GM21367 (cell line): ENCODE measurements around the gene ANKRD53.

Source experiments
- ATAC-seq: cut with Tn5 transposase; IDR thresholded peaks from one replicate; pipeline ENCODE4 v1.9.1; 2021; ENCODE audit not compliant: unreplicated experiment

Gene ANKRD53

GRCh38 chr2:70943205-70943871, 35.1 kb upstream of the ANKRD53 start:
- no peak for ATAC-seq

GRCh38 chr2:70944111-70944690, 34.2 kb upstream of the ANKRD53 start:
- no peak for ATAC-seq

DNA sequence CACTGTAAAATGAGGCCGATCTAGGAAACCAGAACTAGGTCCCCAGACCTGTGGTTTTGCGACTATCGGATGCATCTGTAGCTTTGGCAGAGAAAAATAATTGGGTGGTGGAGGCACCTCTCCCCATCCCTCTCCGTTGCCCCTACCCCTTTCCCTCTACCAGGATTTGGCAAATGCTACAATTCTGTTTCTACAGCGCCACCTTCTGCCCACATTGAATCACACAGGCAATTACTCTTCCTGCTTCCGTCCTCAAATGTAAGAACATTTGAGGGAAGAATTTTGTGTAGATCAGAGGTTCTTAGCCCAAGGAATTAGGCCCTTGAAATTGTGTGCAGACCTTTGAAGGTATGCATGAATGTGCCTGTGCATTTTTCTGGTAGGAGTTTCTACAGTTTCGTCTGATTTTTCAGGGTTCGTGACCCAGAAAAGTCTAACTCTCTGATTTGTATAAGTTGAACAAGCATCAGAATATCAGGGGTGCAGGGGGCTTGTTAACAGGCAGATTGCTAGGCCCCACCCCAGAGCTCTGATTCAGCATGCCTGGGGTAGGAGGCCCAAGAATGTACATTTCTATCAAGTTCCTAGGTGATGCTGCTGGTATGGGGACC, 31.5 kb upstream of the ANKRD53 start:
- no peak for ATAC-seq

- ATAC-seq: no peak
These were observed 30.8 kb upstream of the ANKRD53 start for GRCh38 chr2:70947556-70948184.

DNA sequence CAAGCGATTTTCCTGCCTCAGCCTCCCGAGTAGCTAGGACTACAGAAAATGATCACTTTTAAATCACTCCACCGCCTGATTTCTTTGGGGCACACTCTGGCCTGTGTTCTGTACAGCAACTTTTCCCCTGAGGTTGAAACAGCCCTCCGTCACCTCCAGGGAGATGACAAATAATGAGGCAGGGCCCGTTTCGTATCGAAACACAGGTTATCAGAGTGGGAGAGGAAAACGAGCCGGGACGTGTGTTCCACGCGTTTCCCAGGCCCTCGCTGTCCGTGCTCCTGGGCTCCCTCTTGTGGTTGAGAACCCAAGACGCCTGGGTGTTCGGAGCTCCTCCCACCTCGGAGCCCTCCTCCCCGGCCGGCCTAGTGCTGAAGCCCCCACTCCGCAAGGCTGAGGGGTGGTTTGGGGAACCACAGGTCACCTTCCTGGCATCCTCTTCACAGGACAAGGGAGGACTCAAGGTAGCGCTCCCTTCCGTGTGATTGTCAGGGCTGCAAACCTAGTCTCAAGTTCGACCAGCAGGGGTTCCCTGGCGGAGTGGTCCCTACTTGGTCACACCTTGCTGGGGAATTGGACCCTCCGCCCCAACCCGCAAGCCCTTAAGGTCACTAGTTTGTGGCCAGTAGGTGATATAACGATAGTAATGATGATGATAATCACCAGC, 30.0 kb upstream of the ANKRD53 start:
- peak; percentile 84 for ATAC-seq

GRCh38 chr2:70949086-70949485, 29.3 kb upstream of the ANKRD53 start:
- no peak for ATAC-seq

DNA sequence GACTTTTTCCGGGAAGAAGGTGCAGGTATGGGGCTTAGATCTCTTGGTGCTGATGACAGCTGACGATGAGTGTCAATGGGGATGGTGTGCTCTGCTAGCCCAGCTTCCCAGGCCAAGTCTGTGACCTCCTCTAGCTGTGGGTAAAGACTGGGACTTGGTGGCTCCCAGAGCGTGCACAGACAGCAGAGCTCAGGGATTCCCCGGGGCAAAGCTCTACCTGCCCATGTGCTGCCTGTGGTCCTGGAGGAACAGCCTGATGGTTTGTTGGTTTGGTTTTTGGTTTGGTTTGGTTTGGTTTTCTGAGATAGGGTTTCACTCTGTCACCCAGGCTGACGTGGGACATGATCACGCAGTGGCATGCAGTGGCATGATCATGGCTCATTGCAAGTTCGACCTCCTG, 23.5 kb upstream of the ANKRD53 start:
- ATAC-seq: no peak

DNA sequence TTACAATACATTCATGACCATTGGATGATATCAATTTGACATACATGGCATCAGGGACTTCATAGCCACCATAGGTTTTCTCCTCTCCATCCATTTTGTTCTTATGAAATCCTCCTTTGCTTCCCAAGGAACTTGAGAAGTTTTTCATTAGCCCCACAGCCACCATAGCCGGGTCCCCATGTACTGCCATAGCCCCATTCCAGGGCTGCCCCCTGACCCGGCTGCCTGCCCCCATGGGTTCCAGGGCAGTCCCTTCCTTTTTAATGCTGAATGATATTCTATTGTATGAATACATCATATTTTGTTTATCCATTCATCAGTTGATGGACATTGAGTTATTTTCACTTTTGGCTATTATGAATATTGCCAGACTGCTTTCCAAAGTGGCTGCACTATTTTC, 22.3 kb upstream of the ANKRD53 start:
- ATAC-seq: no peak

DNA sequence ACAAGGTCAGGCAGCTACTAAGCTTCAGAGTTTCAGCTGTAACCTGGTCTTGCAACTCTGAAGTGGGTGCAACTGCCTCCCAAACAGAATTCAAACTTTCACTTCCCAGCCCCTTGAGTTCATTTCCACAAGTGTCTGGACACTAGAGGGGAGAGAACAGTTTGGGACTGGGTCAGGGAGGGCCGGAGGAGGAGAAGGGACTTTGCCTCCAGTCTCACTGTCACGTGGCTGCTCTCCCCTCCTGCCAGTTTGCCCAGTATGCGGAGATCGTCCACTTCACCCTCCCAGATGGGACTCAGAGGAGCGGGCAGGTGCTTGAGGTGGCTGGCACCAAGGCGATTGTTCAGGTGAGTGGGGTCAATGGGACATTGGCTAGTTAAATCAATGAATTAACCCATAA, 20.6 kb upstream of the ANKRD53 start:
- ATAC-seq: no peak

DNA sequence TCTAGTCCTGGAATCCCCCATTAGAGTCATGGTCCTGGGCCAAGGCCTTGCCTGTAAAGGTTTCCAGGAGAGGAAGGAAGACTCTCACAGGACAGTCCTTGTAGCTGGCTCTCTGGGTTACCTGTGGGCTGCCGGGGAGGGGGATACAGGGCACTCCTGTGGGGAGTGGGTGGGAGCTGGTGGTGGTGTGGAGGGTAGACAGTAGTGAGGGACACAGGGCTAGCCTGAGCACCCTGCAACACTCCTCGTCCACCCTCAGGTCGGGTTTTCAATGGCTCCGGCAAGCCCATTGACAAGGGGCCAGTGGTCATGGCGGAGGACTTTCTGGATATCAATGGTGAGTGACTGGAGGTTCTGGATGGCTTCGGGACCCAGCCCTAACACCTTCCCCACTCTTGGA, 19.7 kb upstream of the ANKRD53 start:
- ATAC-seq: no peak

DNA sequence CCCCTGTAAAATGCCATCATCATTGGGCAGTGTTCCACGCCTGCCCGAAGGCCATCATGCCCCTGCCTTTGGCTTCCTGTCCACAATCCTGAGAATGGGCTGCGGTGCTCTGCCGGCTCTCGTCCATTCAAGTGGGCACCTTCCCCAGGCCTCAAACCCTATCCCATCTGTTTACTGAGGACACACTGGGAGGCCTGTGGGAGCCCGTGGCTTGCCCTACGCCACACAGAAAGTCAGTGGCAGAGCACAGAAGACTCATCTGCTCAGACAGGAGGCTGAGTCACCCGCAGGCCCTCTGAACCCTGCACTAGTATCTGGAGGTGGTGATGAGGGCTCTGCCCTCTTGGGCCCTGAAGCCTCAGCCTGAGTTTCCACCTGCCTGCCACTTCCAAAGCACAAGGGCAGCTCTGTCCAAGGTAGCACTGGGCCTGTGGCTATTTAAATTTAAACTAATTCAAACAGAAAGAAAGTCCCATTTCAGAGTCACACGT, 19.1 kb upstream of the ANKRD53 start:
- ATAC-seq: no peak

- ATAC-seq: no peak
These were observed 18.3 kb upstream of the ANKRD53 start for GRCh38 chr2:70959851-70960832.

- no peak for ATAC-seq
These were observed 17.4 kb upstream of the ANKRD53 start for GRCh38 chr2:70960833-70961647.

DNA sequence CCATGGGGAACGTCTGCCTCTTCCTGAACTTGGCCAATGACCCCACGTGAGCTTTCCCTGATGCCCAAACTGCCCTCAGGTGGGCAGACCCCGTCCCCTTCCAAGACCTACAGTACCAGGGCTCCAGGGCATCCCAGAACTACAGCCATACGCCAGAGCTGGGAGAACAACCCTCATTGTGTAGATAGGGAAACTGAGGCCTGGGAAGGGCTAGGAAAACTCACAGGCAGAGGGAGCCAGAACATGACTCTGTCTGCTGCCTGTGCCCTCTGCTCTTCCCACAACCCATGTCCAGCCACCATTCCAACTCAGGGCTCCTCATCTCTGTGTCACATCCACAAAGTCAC, 16.8 kb upstream of the ANKRD53 start:
- ATAC-seq: no peak

- ATAC-seq: no peak
These were observed 16.1 kb upstream of the ANKRD53 start for GRCh38 chr2:70962211-70962884.

GRCh38 chr2:70962885-70963878, 15.2 kb upstream of the ANKRD53 start:
- ATAC-seq: no peak

DNA sequence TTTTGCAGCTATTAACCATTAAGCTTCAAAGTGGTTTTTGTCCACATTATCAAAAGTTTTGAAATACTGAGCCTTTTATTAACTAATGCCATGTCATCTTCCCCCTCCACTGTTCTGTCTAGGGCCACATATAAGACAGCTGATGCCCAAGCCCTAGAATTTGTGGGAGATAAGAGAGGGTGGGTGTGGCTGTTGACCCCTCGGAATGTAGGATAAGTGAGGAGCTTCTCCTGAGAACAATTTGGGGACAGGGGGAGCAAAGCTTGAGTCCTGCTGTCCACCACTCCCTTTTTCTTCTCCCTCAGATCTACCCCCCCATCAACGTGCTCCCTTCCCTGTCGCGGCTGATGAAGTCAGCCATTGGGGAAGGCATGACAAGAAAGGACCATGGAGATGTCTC, 14.3 kb upstream of the ANKRD53 start:
- no peak for ATAC-seq
